Limb (tissue), 2 donors: ENCODE measurements around the gene NDEL1.
"Not testable (repeated sequence)": the region's sequence is repeated elsewhere in the genome, so short reads cannot be mapped to it uniquely, and the experiment has no call there.

Source experiments
- DNase-seq, 2 donors: peaks; one replicate each; pipeline ENCODE4 v3.0.0-alpha.2; 2016; ENCODE audit errors: extremely low spot score in 2 of 2

Gene NDEL1, protein sequence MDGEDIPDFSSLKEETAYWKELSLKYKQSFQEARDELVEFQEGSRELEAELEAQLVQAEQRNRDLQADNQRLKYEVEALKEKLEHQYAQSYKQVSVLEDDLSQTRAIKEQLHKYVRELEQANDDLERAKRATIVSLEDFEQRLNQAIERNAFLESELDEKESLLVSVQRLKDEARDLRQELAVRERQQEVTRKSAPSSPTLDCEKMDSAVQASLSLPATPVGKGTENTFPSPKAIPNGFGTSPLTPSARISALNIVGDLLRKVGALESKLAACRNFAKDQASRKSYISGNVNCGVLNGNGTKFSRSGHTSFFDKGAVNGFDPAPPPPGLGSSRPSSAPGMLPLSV

DNA sequence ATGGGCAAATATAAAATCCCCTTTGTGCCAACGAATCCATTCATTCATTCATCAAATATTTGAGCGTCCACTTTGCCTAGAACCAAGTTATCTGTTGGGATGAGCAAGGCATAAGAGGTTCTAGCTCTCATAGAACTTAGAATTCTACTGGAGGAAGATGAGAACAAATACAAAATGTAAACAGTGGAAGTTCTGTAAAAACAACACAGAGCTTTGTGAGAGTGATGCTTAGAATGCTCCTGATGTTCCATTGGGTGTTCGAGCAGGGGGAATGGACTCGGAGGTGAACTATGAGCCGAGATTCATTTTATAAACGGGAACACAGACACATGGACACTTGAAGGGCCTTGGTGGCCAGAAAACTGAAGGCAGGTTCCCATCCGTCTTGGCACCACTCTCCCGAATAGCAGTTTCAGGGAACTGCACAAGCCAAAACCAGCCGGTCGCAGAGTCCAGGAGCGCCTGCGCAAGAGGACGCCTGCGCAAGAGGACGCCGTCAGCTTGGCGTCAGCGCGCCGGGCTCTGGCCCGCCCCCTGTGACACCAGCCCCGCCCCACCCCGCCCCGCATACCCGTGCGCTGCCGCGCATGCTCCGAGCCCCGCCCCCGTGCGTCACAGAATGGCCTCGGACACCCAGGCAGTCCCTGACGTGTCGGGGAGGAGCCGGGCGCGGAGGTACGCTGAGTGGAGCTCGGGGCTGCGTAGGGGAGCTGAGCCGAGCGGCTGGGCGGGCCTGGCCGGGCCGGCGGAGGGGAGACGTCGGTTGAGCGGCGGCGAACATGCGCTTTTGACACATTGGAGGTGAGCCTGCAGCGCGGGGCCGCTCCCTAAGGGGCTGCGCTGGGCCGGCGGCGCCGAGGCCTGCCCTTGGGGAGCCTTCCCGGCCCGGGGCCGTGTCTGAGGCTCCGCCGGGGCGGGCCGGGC lies at the start of gene NDEL1:
NDEL1 (plus strand) TSS at position 640 of the 924 bp plus-strand sequence. CDS start 8,388 bp downstream, outside the sequence.
- peak; percentile 96 to 100 for DNase-seq

DNA sequence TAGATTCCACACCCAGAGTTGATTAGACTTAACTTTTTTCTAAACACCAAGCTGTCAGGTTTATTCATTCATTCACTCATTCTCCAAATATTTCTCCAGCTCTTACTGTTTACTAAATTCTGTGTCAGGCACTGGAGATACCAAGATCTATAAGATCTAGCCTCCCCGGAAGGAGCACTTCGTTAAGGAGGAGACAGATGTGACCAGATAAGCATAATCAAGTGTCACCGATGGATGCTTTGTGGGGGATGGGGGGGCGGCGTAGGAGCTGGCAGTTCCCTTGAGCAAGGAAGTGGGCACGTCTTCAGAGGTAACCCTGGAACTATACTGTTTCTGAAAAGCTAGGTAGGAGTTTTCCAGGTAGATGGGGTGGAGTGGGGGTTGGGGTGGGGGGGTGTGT lies 48.8 kb upstream of the NDEL1 start:
- no peak for DNase-seq

DNA sequence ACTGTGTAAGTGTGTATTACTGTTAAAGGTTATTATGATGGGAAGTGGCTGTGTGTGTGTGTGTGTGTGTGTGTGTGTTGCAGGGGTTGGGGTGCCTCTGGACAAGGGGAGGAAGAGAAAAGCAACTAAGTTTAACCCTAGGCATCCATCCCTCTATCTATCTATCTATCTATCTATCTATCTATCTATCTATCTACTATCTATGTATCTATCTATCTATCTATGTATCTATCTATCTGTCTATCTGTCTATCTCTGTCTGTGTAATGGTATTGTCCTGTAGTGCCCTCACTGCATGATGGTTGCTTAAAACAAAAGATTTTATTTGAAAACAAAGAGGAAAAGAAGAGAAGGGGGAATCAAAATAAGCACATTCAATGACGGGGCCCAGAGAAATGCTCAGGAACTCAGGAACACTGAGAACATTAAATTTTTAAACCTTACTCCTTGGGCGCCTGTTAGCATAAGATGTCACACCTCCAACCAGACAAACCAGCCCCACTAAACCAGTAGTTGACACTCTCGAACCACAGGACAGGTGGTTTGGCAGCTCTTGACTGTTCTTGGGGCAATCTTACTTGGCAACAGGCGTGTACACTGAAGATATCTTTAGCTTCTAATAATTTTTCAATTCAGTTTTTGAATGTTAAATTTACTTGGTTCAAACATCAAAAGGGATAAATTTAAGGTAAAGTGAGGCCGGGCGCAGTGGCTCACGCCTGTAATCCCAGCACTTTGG lies 47.6 kb upstream of the NDEL1 start:
- DNase-seq = no peak

DNA sequence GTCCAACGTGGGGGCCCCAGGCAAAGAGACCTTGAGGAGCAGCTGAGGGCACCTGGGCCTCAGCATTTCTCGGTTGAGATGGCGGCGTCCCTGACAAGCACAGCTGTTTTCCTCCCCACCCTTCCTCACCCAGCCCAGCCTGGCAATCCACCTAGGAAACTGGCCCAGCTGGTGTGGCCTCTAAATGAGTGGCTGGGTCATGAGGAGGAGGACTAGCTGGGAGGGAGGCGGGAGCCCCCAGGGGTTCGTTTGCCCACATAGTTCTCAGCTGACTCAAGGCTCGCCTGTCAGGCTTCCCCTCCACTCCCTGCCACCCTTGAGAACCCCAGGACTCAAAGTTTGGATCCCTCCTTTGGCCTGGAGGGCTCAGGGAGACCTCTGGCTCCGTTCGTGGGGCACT lies 44.0 kb upstream of the NDEL1 start:
- DNase-seq = no peak

DNA sequence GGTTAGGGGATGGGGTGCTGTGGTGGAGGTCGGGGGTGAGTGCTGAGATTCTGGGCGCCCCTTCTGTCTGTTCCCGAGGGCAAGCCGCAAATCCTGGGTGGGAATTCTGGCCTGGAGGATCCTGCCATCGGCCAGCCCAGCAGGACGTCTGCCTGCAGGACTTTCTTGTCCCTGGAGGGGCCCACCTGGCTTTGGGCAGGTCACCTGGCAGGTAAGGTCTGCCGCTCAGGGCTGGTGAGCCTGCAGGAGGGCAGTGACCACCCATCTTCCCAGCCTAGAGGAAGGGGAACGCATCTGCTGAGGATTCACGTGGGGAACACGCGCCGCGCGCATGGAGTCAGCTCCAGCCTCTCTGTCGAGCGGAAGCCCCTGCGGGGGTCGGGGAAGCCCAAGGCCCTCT lies 43.4 kb upstream of the NDEL1 start:
- DNase-seq = no peak

DNA sequence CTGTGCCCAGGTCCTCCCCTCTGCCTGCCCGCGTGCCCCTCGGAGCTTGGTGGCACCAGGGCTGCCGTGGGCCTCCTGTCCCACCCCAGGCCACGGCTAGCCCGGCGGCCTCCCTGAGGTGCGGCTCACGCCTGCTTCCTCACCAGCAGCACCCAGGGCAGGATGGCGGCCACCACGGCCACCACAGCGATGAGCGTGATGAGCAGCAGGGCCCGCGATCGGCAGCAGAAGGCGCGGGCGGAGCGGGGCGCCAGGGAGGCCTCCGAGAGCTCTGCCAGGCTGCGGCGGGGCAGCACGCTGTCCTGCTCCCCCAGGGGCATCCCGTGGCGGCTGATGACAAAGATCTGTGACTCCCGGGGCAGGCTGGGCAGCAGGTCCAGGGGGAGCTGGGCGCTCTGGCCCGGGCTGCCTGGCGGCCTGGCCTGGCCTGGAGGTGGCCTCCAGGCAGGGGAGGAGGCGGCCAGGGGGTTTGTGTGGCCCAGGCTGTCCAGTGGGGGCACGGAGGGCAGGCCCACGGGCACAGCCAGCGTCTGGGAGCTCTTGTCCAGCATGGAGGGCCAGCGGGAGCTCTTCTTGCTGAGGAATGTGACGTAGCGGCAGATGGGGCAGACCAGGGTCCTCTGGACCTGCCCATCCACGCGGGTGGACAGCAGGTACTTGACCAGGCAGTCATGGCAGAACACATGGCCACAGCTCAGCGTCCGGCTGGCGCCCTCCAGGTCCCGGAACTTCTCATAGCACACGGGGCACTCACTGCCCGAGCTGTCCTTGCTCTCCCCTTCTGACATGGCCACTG lies 42.8 kb upstream of the NDEL1 start:
- DNase-seq = no peak

DNA sequence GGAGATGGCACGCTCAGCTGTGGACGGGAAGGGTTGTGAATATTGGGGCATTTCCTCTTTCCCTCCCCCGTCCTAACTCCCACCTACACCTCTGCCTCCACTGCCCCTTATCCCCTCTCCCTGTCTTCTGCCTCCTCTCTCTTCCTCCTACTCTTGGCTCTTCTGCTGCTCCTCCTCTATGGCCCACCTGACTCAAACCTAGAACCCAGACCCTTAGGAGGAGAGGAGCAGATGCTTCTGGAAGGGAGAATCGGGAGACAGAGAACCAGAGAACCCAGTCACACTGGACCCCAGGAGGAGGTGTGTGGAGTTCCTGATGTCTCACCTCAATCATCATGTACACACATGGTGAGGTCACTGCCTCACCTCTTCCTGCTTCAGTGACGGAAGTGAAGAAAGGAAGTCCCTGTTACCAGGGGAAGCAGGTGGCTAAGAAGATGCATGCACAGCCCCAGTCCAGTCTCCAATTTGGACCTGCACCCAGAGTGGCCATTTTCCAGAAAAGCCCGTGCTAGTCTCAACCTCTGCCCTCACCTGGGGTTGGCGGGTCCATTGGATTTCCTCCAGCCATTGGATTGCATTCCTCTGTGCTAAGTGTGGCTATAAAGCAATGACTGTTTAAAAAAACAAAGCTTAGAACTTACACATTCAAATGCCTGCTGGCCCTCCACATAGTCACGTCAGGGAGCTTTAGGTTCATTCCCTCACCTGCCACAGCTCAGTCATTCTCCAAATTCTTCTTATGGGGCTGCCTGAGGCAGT lies 42.0 kb upstream of the NDEL1 start:
- no peak for DNase-seq

DNA sequence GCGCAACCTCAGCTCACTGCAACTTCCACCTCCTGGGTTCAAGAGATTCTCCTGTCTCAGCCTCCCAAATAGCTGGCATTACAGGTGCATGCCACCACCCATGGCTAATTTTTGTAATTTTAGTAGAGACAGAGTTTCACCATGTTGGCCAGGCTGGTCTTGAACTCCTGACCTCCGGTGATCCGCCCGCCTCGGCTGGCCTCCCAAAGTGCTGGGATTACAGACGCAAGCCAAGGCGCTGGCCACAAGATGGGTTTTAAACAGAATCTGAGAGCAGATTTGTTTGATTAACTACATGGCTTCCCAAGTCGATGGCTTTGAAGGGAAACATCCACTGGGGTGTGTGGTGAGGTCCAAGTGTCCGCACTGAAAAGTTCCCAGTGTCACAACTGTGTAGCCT lies 41.2 kb upstream of the NDEL1 start:
- DNase-seq = not testable (repeated sequence)

DNA sequence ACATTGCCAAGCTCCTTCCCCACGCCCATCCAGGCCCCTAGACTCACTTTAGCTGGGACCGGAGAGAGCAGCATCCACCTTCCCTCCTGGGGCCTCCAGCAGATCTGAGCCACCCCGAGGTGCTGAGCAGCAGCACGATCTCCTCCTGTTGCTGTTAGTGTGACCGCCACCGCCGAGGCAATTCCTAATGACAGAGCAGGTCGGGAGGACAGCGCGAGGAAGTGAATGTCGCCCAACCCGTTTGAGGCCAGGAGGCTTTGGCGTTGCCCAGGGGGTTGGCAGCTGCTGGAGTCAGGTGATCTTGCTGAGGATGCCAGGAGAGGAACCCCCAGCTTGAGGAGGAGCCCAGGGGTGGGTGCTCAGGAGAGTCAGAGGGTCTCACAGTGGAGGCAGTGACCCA lies 38.0 kb upstream of the NDEL1 start, which contains the start of gene RNF222:
RNF222 (minus strand) TSS at position 192 of the 400 bp plus-strand sequence. CDS start 4,366 bp downstream, outside the sequence.
- DNase-seq = no peak

DNA sequence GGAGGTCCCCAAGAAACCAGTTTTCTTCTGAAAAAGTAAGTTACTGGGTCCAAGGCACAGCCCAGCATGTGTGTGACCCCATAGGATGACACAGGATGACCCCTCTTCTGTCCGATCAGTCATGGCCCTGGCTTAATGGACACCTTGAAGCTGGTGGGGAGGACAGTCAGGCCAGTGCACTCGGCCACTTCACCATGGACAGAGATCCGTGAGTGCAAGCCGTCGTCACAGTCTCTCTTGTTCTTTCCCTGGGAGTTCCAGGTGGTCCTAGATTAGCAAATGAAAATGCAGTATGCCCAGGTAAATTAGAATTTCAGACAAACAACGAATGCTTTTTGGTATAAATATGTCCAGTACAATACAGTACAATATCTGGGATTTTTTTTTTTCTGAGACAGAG lies 36.7 kb upstream of the NDEL1 start:
- no peak for DNase-seq

DNA sequence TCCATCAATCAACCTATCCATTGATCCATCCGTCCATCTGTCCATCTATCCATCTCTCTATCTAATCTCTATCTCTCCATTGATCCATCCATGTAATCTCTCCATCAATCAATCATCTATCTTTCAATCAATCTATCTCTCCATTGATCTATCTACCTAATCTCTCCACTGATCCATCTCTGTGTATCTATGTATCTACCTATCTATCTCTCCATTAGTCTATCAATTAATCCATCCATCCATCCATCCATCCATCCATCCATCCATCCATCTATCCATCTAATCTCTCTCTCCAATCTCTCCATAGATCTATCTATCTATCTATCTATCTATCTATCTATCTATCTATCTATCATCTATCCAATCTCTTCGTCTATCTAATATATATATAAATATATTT lies 34.6 kb upstream of the NDEL1 start:
- DNase-seq = no peak

DNA sequence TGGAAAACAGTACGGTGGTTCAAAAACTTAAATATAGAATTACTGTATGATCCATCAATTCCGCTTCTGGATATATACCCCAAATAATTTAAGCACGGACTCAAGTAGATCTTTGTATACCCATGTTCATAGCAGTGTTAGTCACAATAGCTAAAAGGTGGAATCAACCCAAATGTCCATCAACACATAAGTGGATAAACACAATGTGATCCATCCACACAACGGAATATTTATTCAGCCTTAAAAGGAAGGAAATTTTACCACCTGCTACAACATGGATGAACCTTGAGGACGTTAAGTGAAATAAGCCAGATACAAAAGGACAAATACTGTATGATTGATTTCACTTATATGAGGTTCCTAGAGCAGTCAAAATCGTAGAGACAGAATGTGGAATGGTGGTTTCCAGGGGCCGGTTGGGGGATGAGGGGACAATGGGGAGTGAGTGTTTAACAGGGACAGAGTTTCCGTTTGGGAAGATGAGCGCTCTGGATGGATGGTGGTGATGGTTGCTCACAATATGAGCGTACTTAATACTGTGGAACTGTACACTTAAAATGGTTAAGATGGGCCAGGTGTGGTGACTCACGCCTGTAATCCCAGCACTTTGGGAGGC lies 32.7 kb upstream of the NDEL1 start:
- DNase-seq = no peak

DNA sequence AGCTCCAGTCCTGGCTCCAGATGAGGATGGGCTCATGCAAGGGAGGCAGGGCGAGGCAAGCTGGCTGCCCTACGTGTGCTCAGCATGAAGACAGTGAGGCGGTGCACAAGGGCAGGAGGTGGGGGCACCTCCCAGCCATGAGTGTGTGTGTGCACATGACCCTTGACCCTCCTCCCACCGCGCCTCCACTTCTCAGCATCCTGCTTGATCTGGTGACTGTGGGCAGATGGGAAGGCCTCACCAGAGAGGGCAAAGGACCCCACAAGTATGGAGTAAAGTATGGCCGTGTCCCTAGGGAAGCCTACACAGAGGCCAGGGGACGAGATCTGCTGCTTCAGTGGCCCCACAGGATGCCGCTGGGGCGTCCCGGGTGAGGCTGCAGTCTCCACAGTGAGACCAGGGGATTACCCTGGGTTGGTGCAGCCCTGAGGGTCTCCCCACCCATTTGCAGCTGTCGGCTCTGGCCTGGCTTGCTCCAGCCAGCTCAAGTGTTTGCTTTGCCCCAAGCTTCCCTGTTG lies 30.1 kb upstream of the NDEL1 start:
- DNase-seq = no peak

DNA sequence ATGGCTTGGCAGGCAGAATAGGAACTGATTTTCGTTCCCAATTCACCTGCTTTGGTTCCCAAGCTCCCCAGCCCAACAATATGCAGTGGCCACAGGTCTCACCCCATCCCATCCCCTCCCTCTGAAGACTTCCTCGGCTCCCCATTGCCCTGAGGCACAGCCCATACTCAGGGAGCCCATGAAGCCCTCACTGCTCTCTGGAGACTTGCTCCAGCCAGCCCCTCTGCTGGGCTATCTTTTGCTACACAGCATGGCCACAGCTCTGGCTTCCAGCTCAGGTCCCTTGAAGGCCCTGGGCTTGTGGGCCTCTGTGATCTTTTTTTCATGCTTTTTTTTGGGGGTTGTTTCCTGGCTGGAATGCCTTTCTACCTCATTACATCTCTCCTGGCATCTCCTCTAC lies 29.5 kb upstream of the NDEL1 start:
- DNase-seq = no peak

DNA sequence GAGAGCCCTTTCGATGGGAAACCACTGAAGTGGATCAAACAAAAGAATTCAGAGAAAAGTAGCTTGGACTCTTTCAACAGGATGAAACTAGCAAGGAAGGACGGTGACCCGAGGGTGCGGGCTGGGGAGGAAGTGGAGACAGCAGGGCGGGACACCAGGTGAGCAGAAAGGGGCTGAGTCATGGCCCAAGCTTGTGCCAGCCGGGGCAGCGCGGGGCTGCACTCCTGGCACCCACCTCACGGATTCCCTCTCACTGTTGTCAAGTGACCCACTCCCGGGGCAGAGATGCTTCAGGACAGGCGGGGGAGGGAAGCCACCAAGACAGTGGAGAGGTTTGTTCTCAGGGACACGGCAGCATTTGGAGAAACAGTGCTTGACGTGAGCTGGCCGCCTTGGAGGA lies 27.3 kb upstream of the NDEL1 start:
- DNase-seq = no peak

DNA sequence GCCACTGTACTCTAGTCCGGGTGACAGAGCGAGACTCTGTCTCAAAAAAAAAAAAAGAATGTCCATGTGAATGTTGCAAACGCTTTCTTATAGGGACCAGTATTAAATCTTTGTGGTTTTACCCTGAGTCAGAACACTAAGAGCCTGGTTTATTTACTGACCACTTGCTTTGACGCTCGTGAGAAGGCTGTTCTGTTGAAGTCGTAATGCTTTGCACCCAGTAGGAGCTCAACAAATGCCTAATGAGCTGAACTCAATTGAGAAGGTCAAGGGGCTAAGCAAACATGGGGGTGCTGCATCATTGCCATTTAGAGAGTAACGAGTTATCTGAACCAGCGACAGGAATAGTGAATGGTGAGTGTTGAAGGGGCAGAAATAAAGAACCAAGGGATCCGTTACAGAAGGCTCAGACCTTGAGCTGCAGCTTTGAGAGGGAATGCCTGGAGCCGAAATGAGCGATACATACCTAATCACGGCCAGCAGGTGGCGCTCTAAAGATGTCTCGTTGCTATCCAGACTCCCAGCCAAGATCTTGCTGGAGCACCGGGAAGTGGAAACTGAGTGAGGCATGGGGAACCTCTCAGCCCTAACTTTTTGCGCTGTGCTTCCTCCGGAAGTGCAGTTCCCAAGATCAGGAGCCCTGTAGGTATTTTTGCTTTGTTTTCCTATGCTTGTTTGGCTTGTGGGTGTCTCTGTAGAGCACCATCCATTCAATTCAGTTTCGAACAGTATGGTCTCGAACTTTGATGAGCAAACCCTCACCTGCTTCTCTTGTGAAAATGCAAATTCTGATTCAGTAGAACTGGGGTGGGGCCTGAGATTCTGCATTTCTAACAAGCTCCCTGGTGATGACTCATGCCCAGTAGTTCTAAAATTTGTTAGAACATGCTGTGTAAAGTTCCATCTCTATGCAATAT lies 25.5 kb upstream of the NDEL1 start:
- DNase-seq = peak; percentile 89 to 91

DNA sequence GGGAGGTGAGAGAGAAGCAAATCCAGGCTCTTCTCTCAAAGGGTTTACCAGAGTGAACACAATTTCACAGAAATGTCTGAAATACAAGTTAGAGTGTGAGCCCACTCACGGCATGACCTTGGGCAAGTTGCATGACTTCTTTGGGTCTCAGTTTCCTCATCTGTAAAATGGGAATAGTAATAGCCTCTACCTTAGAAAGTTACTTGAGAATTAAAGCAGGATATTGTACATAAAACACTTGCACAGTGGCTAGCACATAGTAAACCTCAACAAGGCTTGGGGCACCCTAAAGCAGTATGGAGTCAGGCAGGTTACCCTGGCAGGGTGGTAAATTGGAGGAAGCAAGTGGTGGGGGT lies 24.8 kb upstream of the NDEL1 start:
- DNase-seq = no peak

DNA sequence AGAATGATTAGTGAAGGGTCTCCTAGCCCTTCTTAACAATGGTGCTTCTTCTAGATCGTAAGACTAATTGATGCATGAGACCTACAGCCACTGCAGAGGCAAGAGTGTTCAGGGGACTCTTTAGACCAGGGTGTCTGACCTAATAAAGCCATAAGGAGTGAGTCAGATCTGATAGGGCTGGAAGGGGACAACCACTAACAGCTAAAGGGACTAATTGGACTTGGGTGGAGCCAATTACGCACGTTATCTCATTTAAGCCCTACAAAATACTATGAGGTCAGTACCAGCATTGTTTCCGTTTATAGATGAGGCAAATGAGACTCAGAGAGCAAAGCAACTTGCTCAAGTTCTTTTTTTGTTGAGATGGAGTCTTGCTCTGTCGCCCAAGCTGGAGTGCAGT lies 23.6 kb upstream of the NDEL1 start:
- DNase-seq = no peak

DNA sequence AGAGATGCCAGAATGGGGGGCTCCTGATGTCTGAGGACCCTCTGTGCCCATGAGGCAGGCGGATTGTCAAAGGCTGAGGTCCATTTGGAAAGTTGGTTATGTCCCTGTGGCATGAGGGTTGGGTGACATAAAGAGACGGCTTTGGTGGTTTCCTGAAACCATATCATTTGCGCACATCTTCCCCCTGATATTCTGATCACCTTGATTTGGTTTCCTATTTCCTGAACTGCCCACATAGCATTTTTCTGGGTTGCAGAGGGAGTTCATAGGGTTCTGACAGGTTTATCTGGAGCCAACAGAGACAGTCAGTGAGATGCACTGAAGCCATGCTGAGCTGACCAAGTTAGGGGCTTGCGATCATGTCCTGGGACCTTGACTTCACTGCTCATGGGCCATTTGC lies 22.4 kb upstream of the NDEL1 start:
- DNase-seq = no peak
